Measurements from ENCODE around the gene IMMP2L. TPM values are rescaled to one million over a fixed set of nuclear protein-coding genes. Genes with fewer than 3 reads are reported as not detected.

IMMP2L gene
- total RNA-seq, 1 experiment from 2014 or later = 8.8 TPM

GRCh38 chr7:111029141-111029572, 533.1 kb downstream of the IMMP2L start:
- Histone ChIP-seq H3K36me3 (ENCODE audit: control insufficient read depth, insufficient read depth, low read length) (no peaks in the 10 kb centered on the region), H3K4me1 (ENCODE audit: control insufficient read depth, insufficient read depth, low read length) (no peaks in the 10 kb centered on the region), H3K9me3 (ENCODE audit: control insufficient read depth, insufficient read depth, low read depth, low read length) (no peaks in the 10 kb centered on the region), H3K4me3 (ENCODE audit: low read depth in 2 of 2, low read length in 2 of 2) (no peak overlapping the region), H3K27me3 (ENCODE audit: control insufficient read depth, insufficient read depth, low read length) (no peaks in the 10 kb centered on the region), H3K27ac (ENCODE audit: low read length) (no peak overlapping the region)
- CTCF ChIA-PET = no interaction called here
- POLR2A ChIA-PET = no interaction called here
- ATAC-seq (no peak), DNase-seq (ENCODE audit: low read depth, low spot score) (no peak)
- intact Hi-C loops (cut with micrococcal nuclease; ENCODE audit: unreplicated experiment) = no loop called here
- in situ Hi-C loops (cut with HindIII; ENCODE audit: low pct_unique_long_range_greater_than_20kb, low sequenced_read_pairs) = no loop called here
- TF ChIP-seq SIN3A (IDR thresholded peaks at IDR 0.05; ENCODE audit: borderline replicate concordance, insufficient read depth, low read depth, low read length) (no peak), POLR2AphosphoS5 (IDR thresholded peaks at IDR 0.05; ENCODE audit: low read depth, low read length) (no peak), CTCF (IDR thresholded peaks at IDR 0.05) (no peak), REST (IDR thresholded peaks at IDR 0.05; ENCODE audit: insufficient read depth in 1 of 2, low read depth in 2 of 2, low read length in 1 of 2) (no peak), TCF7L2 (IDR thresholded peaks at IDR 0.05; ENCODE audit: low read depth, low read length) (no peak)
- BruUV-seq (replicated peaks) = no TSS peak

GRCh38 chr7:111027396-111027795, 534.9 kb downstream of the IMMP2L start:
- Histone ChIP-seq H3K4me1 (ENCODE audit: control insufficient read depth, insufficient read depth, low read length) (no peaks in the 10 kb centered on the region), H3K36me3 (ENCODE audit: control insufficient read depth, insufficient read depth, low read length) (no peaks in the 10 kb centered on the region), H3K4me3 (ENCODE audit: low read depth in 2 of 2, low read length in 2 of 2) (no peak overlapping the region), H3K9me3 (ENCODE audit: control insufficient read depth, insufficient read depth, low read depth, low read length) (no peaks in the 10 kb centered on the region), H3K27me3 (ENCODE audit: control insufficient read depth, insufficient read depth, low read length) (no peaks in the 10 kb centered on the region), H3K27ac (ENCODE audit: low read length) (no peak overlapping the region)
- no TSS peak for BruUV-seq (replicated peaks)
- DNase-seq (ENCODE audit: low read depth, low spot score) = no peak
- no peak for TF ChIP-seq TCF7L2 (IDR thresholded peaks at IDR 0.05; ENCODE audit: low read depth, low read length)
- no peak for TF ChIP-seq SIN3A (IDR thresholded peaks at IDR 0.05; ENCODE audit: borderline replicate concordance, insufficient read depth, low read depth, low read length)
- TF ChIP-seq REST (IDR thresholded peaks at IDR 0.05; ENCODE audit: insufficient read depth in 1 of 2, low read depth in 2 of 2, low read length in 1 of 2) = no peak
- no peak for TF ChIP-seq CTCF (IDR thresholded peaks at IDR 0.05)
- no peak for TF ChIP-seq POLR2AphosphoS5 (IDR thresholded peaks at IDR 0.05; ENCODE audit: low read depth, low read length)
- ChIA-PET CTCF (no interaction called here), POLR2A (no interaction called here)
- ATAC-seq = no peak
- in situ Hi-C loops (cut with HindIII; ENCODE audit: low pct_unique_long_range_greater_than_20kb, low sequenced_read_pairs) (no loop called here), intact Hi-C loops (cut with micrococcal nuclease; ENCODE audit: unreplicated experiment) (no loop called here)
